ENCODE data around the gene SKA3. TPM values are rescaled to one million over a fixed set of nuclear protein-coding genes. Genes with fewer than 3 reads are reported as not detected.

Gene SKA3
- total RNA-seq, 1 donor from 2014 or later, result 0.65 TPM

- no peak for DNase-seq (ENCODE audit: low spot score)
- intact Hi-C loops (cut with DNase I), result no loop called here
Observed at GRCh38 chr13:21120191-21120590, 56.2 kb downstream of the SKA3 start.

GRCh38 chr13:21119526-21119925 is 56.8 kb downstream of the SKA3 start:
- intact Hi-C loops (cut with DNase I), result no loop called here

GRCh38 chr13:21118180-21118579 is 58.2 kb downstream of the SKA3 start:
- intact Hi-C loops (cut with DNase I), result no loop called here
- no peak for DNase-seq (ENCODE audit: low spot score)

More at GRCh38 chr13:21119526-21119925, 56.8 kb downstream of the SKA3 start:
- no peak for DNase-seq (ENCODE audit: low spot score)

GRCh38 chr13:21117104-21117809 is 59.1 kb downstream of the SKA3 start:
- no peak for DNase-seq (ENCODE audit: low spot score)
- intact Hi-C loops (cut with DNase I), result no loop called here

GRCh38 chr13:21116141-21116540 is 60.2 kb downstream of the SKA3 start:
- intact Hi-C loops (cut with DNase I), result no loop called here
- DNase-seq (ENCODE audit: low spot score), result no peak

- no peak for DNase-seq (ENCODE audit: low spot score)
- intact Hi-C loops (cut with DNase I), result no loop called here
Observed at GRCh38 chr13:21115231-21115630, 61.1 kb downstream of the SKA3 start.

GRCh38 chr13:21111546-21111945 is 64.8 kb downstream of the SKA3 start:
- DNase-seq (ENCODE audit: low spot score), result no peak
- intact Hi-C loops (cut with DNase I), result loop anchor here (5.0 kb wide), 1 partner anchor 371 kb away; no protein-coding TSS in a partner anchor

- intact Hi-C loops (cut with DNase I), result no loop called here
Observed at GRCh38 chr13:21109168-21109567, 67.2 kb downstream of the SKA3 start.

GRCh38 chr13:21106089-21106488 is 70.3 kb downstream of the SKA3 start:
- no peak for DNase-seq (ENCODE audit: low spot score)
- intact Hi-C loops (cut with DNase I), result no loop called here

More at GRCh38 chr13:21109168-21109567, 67.2 kb downstream of the SKA3 start:
- DNase-seq (ENCODE audit: low spot score), result no peak

GRCh38 chr13:21104199-21105019 is 71.9 kb downstream of the SKA3 start:
- no peak for DNase-seq (ENCODE audit: low spot score)
- intact Hi-C loops (cut with DNase I), result no loop called here

Other genes with a start within 250 kb of the SKA3 start
- 27.8 TPM for gene LATS2, start 115.0 kb downstream of the SKA3 start, total RNA-seq
- 279 TPM for gene SAP18, start 36.4 kb downstream of the SKA3 start, total RNA-seq
- gene MRPL57, start 106 bp upstream of the SKA3 start, total RNA-seq, result 20.3 TPM